K562 (cell line): ENCODE data around the gene HOXA9. TPM values are rescaled to one million over a fixed set of nuclear protein-coding genes. Genes with fewer than 3 reads are reported as not detected.

Source experiments
- CBX1 ChIP-seq: sonication (generic); IDR thresholded peaks from 2 replicates; pipeline ENCODE4 v1.6.1; 2016; ENCODE audit warnings: antibody characterized with exemption, low read depth, mild to moderate bottlenecking
- E2F6 ChIP-seq, 2 experiments: IDR thresholded peaks; 2 replicates each; pipeline ENCODE4 v1.6.1; 2011; ENCODE audit warnings: borderline replicate concordance in 1 of 2, control low read depth in 1 of 2, low read depth in 1 of 2, low read length in 1 of 2, mild to moderate bottlenecking in 1 of 2, mixed read lengths in 1 of 2, moderate library complexity in 1 of 2; ENCODE audit not compliant: insufficient read depth in 1 of 2, insufficient read length in 1 of 2, poor library complexity in 1 of 2, severe bottlenecking in 1 of 2; ENCODE audit errors: extremely low read depth in 1 of 2
- HDAC2 ChIP-seq: fragments of 450-650 bp; IDR thresholded peaks from 2 replicates; pipeline ENCODE4 v1.6.1; 2016; ENCODE audit warnings: mild to moderate bottlenecking
- L3MBTL2 ChIP-seq: fragments of 450-650 bp; IDR thresholded peaks from 2 replicates; pipeline ENCODE4 v1.6.1; 2016; ENCODE audit warnings: mild to moderate bottlenecking, moderate library complexity
- LCOR ChIP-seq: sonication (generic); formaldehyde crosslinking; IDR thresholded peaks from 2 replicates; pipeline ENCODE4 v1.8.0; 2022; ENCODE audit warnings: mild to moderate bottlenecking, missing genetic modification reagents
- POLR2B ChIP-seq: fragments of 450-650 bp; IDR thresholded peaks from 2 replicates; pipeline ENCODE4 v1.6.1; 2018; ENCODE audit warnings: low read depth; ENCODE audit not compliant: partially characterized antibody
- REST ChIP-seq, 2 experiments: fragments of 450-650 bp; formaldehyde crosslinking in 1 of 2; IDR thresholded peaks; 2 replicates each; pipeline versions ENCODE4 v1.4.0 to v1.6.1; 2014 to 2020; ENCODE audit warnings: mild to moderate bottlenecking in 2 of 2, borderline replicate concordance in 1 of 2, low read depth in 1 of 2
- STAG1 ChIP-seq: sonication (generic); formaldehyde crosslinking; IDR thresholded peaks from 2 replicates; pipeline ENCODE4 v1.5.0; 2020; ENCODE audit warnings: missing genetic modification reagents, borderline replicate concordance
- TEAD4 ChIP-seq, 2 experiments: sonication (generic) in 1 of 2; formaldehyde crosslinking in 1 of 2; IDR thresholded peaks; 2 replicates each; pipeline versions ENCODE4 v1.6.1 to v1.8.0; 2012 to 2022; ENCODE audit warnings: borderline replicate concordance in 1 of 2, inconsistent platforms in 1 of 2, low read length in 1 of 2, mild to moderate bottlenecking in 1 of 2, missing genetic modification reagents in 1 of 2
- VEZF1 ChIP-seq: fragments of 200-800 bp; sonication (Bioruptor generic); IDR thresholded peaks from 2 replicates; pipeline ENCODE4 v1.6.1; 2017; ENCODE audit warnings: missing genetic modification characterization, missing compliant biosample characterization
- ZBTB33 ChIP-seq: sonication (generic); formaldehyde crosslinking; IDR thresholded peaks from 2 replicates; pipeline ENCODE4 v1.8.1; 2023; ENCODE audit warnings: mild to moderate bottlenecking, missing genetic modification reagents
- ZNF766 ChIP-seq: fragments of 200-800 bp; sonication (Bioruptor generic); conservative IDR thresholded peaks from 2 replicates; pipeline ENCODE4 v1.6.1; 2016; ENCODE audit warnings: missing genetic modification characterization, missing compliant biosample characterization
- polyA plus RNA-seq, 8 experiments: library from polyadenylated mRNA; depleted of rRNA in 4 of 8; stranded (reverse) in 5 of 8; unstranded in 3 of 8; fragments of >200 nt; fragmentation: Nextera tagmentation in 2 of 8; fragmentation: Illumina TruSeq in 1 of 8; extraction: Ambion mirVana in 2 of 8; extraction: Trizol in 1 of 8; gene quantifications; 2 replicates each; pipeline versions ENCODE4 v1.2.1 to v1.2.3, GENCODE V29; 2011 to 2014; ENCODE audit warnings: inconsistent platforms in 1 of 8, missing spikeins in 1 of 8
- total RNA-seq, 7 experiments: library from RNA; depleted of rRNA in 6 of 7; stranded (reverse); fragments of >200 nt in 6 of 7; fragmentation: Illumina TruSeq in 2 of 7; extraction: Trizol in 2 of 7; gene quantifications; 2 replicates each; pipeline versions ENCODE4 v1.2.1 to v1.2.3, GENCODE V29; 2011 to 2021; ENCODE audit warnings: low replicate concordance in 1 of 7

HOXA9 gene
- total and polyA plus RNA-seq, 9 of the 15 experiments (the other 6 are each of a cell fraction or from before 2014, with no cell fraction given), result not detected

- TF ChIP-seq VEZF1 (CRISPR knock-in tag), result 0 out of 2 replicates have a peak, but pooled peaks have one; percentile 13
- peak; percentile 85 for TF ChIP-seq ZBTB33 (CRISPR knock-in tag)
- TF ChIP-seq POLR2B, result no peak
- TF ChIP-seq L3MBTL2, result 0 out of 2 replicates have a peak, but pooled peaks have one; percentile 35
- TF ChIP-seq CBX1, result 0 out of 2 replicates have a peak, but pooled peaks have one; percentile 20
- TF ChIP-seq TEAD4 (IDR thresholded peaks at IDR 0.05; ENCODE audit: low read length), result peak; percentile 82
- no peak for TF ChIP-seq TEAD4 (CRISPR knock-in tag; IDR thresholded peaks at IDR 0.05; ENCODE audit: borderline replicate concordance)
- peak in 1 of 2 experiments; percentile 81 for TF ChIP-seq E2F6 (IDR thresholded peaks at IDR 0.05; ENCODE audit: borderline replicate concordance in 1 of 2, extremely low read depth in 1 of 2, insufficient read depth in 1 of 2, insufficient read length in 1 of 2, low read depth in 1 of 2, low read length in 1 of 2, poor library complexity in 1 of 2, severe bottlenecking in 1 of 2)
- TF ChIP-seq HDAC2, result no peak
- peak; percentile 69; the same call in 1 of the 2 replicates for TF ChIP-seq REST (IDR thresholded peaks at IDR 0.05; ENCODE audit: borderline replicate concordance)
- TF ChIP-seq REST (CRISPR knock-in tag; IDR thresholded peaks at IDR 0.05; ENCODE audit: low read depth), result no peak
- 0 out of 2 replicates have a peak, but pooled peaks have one; percentile 18 for TF ChIP-seq ZNF766
- 0 out of 2 replicates have a peak, but pooled peaks have one; percentile 16 for TF ChIP-seq LCOR (CRISPR knock-in tag)
- peak; percentile 80 for TF ChIP-seq STAG1 (CRISPR knock-in tag)
These were observed 4.7 kb downstream of the HOXA9 start (continued) for GRCh38 chr7:27160546-27161213.
